ENCODE data around the gene CASZ1. TPM values are rescaled to one million over a fixed set of nuclear protein-coding genes. Genes with fewer than 3 reads are reported as not detected.

Gene CASZ1
- total and polyA plus RNA-seq, 12 donors, result 2.5 to 35.2 (median 7.0) TPM

DNA sequence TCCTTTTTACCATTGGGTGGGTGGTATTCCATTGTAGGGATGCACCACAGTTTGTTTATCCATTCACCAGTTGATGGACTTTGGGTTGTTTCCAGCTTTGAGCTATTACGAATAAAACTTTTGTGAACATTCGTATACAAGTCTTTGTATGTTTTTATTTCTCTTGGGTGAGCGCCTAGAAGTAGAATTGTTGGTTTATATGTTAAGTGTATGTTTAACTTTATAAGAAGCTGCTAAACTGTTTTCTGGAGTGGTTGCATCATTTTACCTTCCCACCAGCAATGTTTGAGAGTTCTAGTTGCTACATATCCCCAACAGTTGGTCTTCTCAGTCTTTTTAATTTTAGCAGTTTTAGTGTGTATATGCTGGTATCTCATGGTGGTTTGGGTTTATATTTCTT is 189.2 kb downstream of the CASZ1 start:
- intact Hi-C loops (cut with DNase I), result no loop called here
- 90 to 96% (median 94%) methylated on average over 3 of the region's 3 CpGs for WGBS, 4 donors
- no peaks in the 10 kb centered on the region for H3K27me3 ChIP-seq
- H3K4me1 ChIP-seq (replicated peaks in 1 of 2), result peaks cover 0 to 5% of the 10 kb centered on the region in 2 donors
- no peak overlapping the region for H3K4me3 ChIP-seq
- H3K27ac ChIP-seq, result no peak overlapping the region
- H3K36me3 ChIP-seq (replicated peaks in 1 of 2), result no peaks in the 10 kb centered on the region
- TF ChIP-seq, protein P1, sequence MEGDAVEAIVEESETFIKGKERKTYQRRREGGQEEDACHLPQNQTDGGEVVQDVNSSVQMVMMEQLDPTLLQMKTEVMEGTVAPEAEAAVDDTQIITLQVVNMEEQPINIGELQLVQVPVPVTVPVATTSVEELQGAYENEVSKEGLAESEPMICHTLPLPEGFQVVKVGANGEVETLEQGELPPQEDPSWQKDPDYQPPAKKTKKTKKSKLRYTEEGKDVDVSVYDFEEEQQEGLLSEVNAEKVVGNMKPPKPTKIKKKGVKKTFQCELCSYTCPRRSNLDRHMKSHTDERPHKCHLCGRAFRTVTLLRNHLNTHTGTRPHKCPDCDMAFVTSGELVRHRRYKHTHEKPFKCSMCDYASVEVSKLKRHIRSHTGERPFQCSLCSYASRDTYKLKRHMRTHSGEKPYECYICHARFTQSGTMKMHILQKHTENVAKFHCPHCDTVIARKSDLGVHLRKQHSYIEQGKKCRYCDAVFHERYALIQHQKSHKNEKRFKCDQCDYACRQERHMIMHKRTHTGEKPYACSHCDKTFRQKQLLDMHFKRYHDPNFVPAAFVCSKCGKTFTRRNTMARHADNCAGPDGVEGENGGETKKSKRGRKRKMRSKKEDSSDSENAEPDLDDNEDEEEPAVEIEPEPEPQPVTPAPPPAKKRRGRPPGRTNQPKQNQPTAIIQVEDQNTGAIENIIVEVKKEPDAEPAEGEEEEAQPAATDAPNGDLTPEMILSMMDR (IDR thresholded peaks at IDR 0.05), result no peak
- no peak for TF ChIP-seq POLR2A (IDR thresholded peaks at IDR 0.05)
- H3K9me3 ChIP-seq (replicated peaks in 1 of 3), result no peaks in the 10 kb centered on the region
- DNase-seq, result no peak

GRCh38 chr1:10606064-10606463 is 190.4 kb downstream of the CASZ1 start:
- no peak overlapping the region for H3K27ac ChIP-seq
- peaks cover 0 to 5% of the 10 kb centered on the region in 2 donors for H3K4me1 ChIP-seq (replicated peaks in 1 of 2)
- TF ChIP-seq, protein P1 (IDR thresholded peaks at IDR 0.05), result no peak
- no peak for TF ChIP-seq POLR2A (IDR thresholded peaks at IDR 0.05)
- no peak overlapping the region for H3K4me3 ChIP-seq
- no peak for DNase-seq
- 94 to 97% (median 96%) methylated on average over 6 to 7 of the region's 7 CpGs for WGBS, 4 donors
- no peaks in the 10 kb centered on the region for H3K36me3 ChIP-seq (replicated peaks in 1 of 2)
- H3K9me3 ChIP-seq (replicated peaks in 1 of 3), result no peaks in the 10 kb centered on the region
- H3K27me3 ChIP-seq, result no peaks in the 10 kb centered on the region
- intact Hi-C loops (cut with DNase I), result no loop called here

GRCh38 chr1:10604966-10605365 is 191.5 kb downstream of the CASZ1 start:
- Histone ChIP-seq H3K36me3 (replicated peaks in 1 of 2) (no peaks in the 10 kb centered on the region), H3K4me1 (replicated peaks in 1 of 2) (no peaks in the 10 kb centered on the region), H3K4me3 (no peak overlapping the region), H3K9me3 (replicated peaks in 1 of 3) (no peaks in the 10 kb centered on the region), H3K27ac (no peak overlapping the region), H3K27me3 (no peaks in the 10 kb centered on the region)
- intact Hi-C loops (cut with DNase I), result no loop called here
- no peak for DNase-seq
- 91 to 98% (median 96%) methylated on average over 7 of the region's 7 CpGs for WGBS, 4 donors
- TF ChIP-seq, protein P1 (IDR thresholded peaks at IDR 0.05), result no peak
- TF ChIP-seq POLR2A (IDR thresholded peaks at IDR 0.05), result no peak

GRCh38 chr1:10602936-10603335 is 193.5 kb downstream of the CASZ1 start:
- Histone ChIP-seq H3K27ac (no peak overlapping the region), H3K9me3 (replicated peaks in 1 of 3) (no peaks in the 10 kb centered on the region), H3K27me3 (no peaks in the 10 kb centered on the region), H3K4me3 (no peak overlapping the region), H3K4me1 (replicated peaks in 1 of 2) (no peaks in the 10 kb centered on the region), H3K36me3 (replicated peaks in 1 of 2) (no peaks in the 10 kb centered on the region)
- TF ChIP-seq, protein P1 (IDR thresholded peaks at IDR 0.05), result no peak
- TF ChIP-seq POLR2A (IDR thresholded peaks at IDR 0.05), result no peak
- 60 to 81% (median 74%) methylated on average over 3 of the region's 3 CpGs for WGBS, 4 donors
- intact Hi-C loops (cut with DNase I), result no loop called here
- no peak for DNase-seq

All from adrenal gland (tissue), 12 donors.